Stimulated activated CD4-positive, alpha-beta T cell treated with anti-CD3 and anti-CD28 coated beads, Interleukin-4, amount 100 ng/mL, for 48 hours (primary cell): ENCODE data around the gene TMEM232.
"Not testable (repeated sequence)": the region's sequence is repeated elsewhere in the genome, so short reads cannot be mapped to it uniquely, and the experiment has no call there.

Experiments
- DNase-seq, 2 donors: peaks; one replicate each; pipeline ENCODE4 v3.0.0-alpha.2; 2020; ENCODE audit warnings: low read depth in 2 of 2

TMEM232 gene

GRCh38 chr5:110625376-110625999 lies 101.0 kb downstream of the TMEM232 start:
- no peak for DNase-seq

GRCh38 chr5:110623874-110624273 lies 102.6 kb downstream of the TMEM232 start:
- DNase-seq: no peak

GRCh38 chr5:110618941-110619340 lies 107.5 kb downstream of the TMEM232 start:
- DNase-seq: no peak

GRCh38 chr5:110616009-110616408 lies 110.5 kb downstream of the TMEM232 start:
- no peak for DNase-seq

- no peak for DNase-seq
Observed at GRCh38 chr5:110612794-110613247, 113.7 kb downstream of the TMEM232 start.

- DNase-seq: no peak
Observed at GRCh38 chr5:110611817-110612216, 114.7 kb downstream of the TMEM232 start.

GRCh38 chr5:110594866-110595265 lies 131.6 kb downstream of the TMEM232 start:
- DNase-seq: no peak

- no peak for DNase-seq
Observed at GRCh38 chr5:110590187-110590586, 136.3 kb downstream of the TMEM232 start.

- DNase-seq: no peak
Observed at GRCh38 chr5:110588286-110588980, 138.0 kb downstream of the TMEM232 start.

GRCh38 chr5:110580625-110581024 lies 145.8 kb downstream of the TMEM232 start:
- DNase-seq: no peak

- no peak for DNase-seq
Observed at GRCh38 chr5:110572729-110573128, 153.7 kb downstream of the TMEM232 start.

GRCh38 chr5:110562191-110562590 lies 164.3 kb downstream of the TMEM232 start:
- DNase-seq: no peak

GRCh38 chr5:110561510-110561909 lies 165.0 kb downstream of the TMEM232 start:
- DNase-seq: no peak

- DNase-seq: no peak
Observed at GRCh38 chr5:110549301-110549700, 177.2 kb downstream of the TMEM232 start.

- DNase-seq: no peak
Observed at GRCh38 chr5:110548171-110548570, 178.3 kb downstream of the TMEM232 start.

- DNase-seq: no peak
Observed at GRCh38 chr5:110547495-110547894, 179.0 kb downstream of the TMEM232 start.

GRCh38 chr5:110545716-110546115 lies 180.8 kb downstream of the TMEM232 start:
- no peak for DNase-seq

- no peak for DNase-seq
Observed at GRCh38 chr5:110544603-110545002, 181.9 kb downstream of the TMEM232 start.

- DNase-seq: no peak
Observed at GRCh38 chr5:110542949-110543348, 183.5 kb downstream of the TMEM232 start.

GRCh38 chr5:110536120-110537115 lies 190.1 kb downstream of the TMEM232 start:
- no peak for DNase-seq

- DNase-seq: not testable (repeated sequence)
Observed at GRCh38 chr5:110535146-110535545, 191.3 kb downstream of the TMEM232 start.

GRCh38 chr5:110525762-110526161 lies 200.7 kb downstream of the TMEM232 start:
- DNase-seq: no peak
